CD4-positive, alpha-beta T cell treated with Interleukin-6 for 4 hours (primary cell): ENCODE data around the gene TNNI3.
A peak's percentile ranks its signal among the peaks of the same experiment; 100 is the strongest.

Experiments used
- DNase-seq: peaks from one replicate; pipeline ENCODE4 v3.0.0-alpha.2; 2020; ENCODE audit warnings: mixed read lengths

Gene TNNI3

GRCh38 chr19:55157064-55157908, at the start of gene TNNI3:
Gene TNNI3, minus strand, starts transcription at chr19:55157732. Its CDS starts 143 bp downstream, at chr19:55157589.
- DNase-seq, result no peak

- DNase-seq, result peak; percentile 34
Observed at GRCh38 chr19:55206664-55207500, 49.4 kb upstream of the TNNI3 start.

GRCh38 chr19:55202199-55202598, 44.7 kb upstream of the TNNI3 start:
- DNase-seq, result peak; percentile 33

- DNase-seq, result no peak
Observed at GRCh38 chr19:55199620-55200204, 42.2 kb upstream of the TNNI3 start.

GRCh38 chr19:55198651-55199050, 41.1 kb upstream of the TNNI3 start:
- DNase-seq, result no peak

- no peak for DNase-seq
Observed at GRCh38 chr19:55197528-55197927, 40.0 kb upstream of the TNNI3 start.

- DNase-seq, result no peak
Observed at GRCh38 chr19:55196803-55197202, 39.3 kb upstream of the TNNI3 start.

GRCh38 chr19:55193481-55193880, 35.9 kb upstream of the TNNI3 start:
- DNase-seq, result no peak

- no peak for DNase-seq
Observed at GRCh38 chr19:55189403-55189835, 31.9 kb upstream of the TNNI3 start.

GRCh38 chr19:55188625-55189024, 31.1 kb upstream of the TNNI3 start:
- DNase-seq, result no peak

- no peak for DNase-seq
Observed at GRCh38 chr19:55186080-55186479, 28.5 kb upstream of the TNNI3 start.

GRCh38 chr19:55181740-55182139, 24.2 kb upstream of the TNNI3 start:
- DNase-seq, result no peak

GRCh38 chr19:55179606-55180484, 22.3 kb upstream of the TNNI3 start, which contains the start of gene SYT5:
Gene SYT5, minus strand, starts transcription at chr19:55180289. Its CDS starts 1,248 bp downstream, at chr19:55179041.
- peak; percentile 63 for DNase-seq

GRCh38 chr19:55178781-55179599, 21.5 kb upstream of the TNNI3 start:
- peak; percentile 85 for DNase-seq

- DNase-seq, result no peak
Observed at GRCh38 chr19:55176076-55176475, 18.5 kb upstream of the TNNI3 start.

- no peak for DNase-seq
Observed at GRCh38 chr19:55175117-55175867, 17.8 kb upstream of the TNNI3 start.

- DNase-seq, result no peak
Observed at GRCh38 chr19:55174425-55175116, 17.0 kb upstream of the TNNI3 start.

- peak; percentile 32 for DNase-seq
Observed at GRCh38 chr19:55173714-55174409, 16.3 kb upstream of the TNNI3 start.

GRCh38 chr19:55173186-55173713, 15.7 kb upstream of the TNNI3 start:
- DNase-seq, result no peak
